GM12864 (cell line): ENCODE measurements around the gene ZNF19.

Experiments
- DNase-seq: peaks from one replicate; pipeline ENCODE4 v3.0.0-alpha.2; 2011; ENCODE audit warnings: low read depth
- H3K4me3 ChIP-seq: 2 replicates; pipeline ENCODE4 v1.5.1; 2011; ENCODE audit warnings: mild to moderate bottlenecking, low read depth, low read length, control low read depth
- CTCF ChIP-seq: IDR thresholded peaks from 2 replicates; pipeline ENCODE4 v1.5.1; 2011; ENCODE audit warnings: low read depth, mild to moderate bottlenecking, moderate library complexity, low read length, control low read depth, inconsistent platforms; ENCODE audit errors: missing control alignments

The ZNF19 gene

GRCh38 chr16:71476457-71477124, 12.5 kb downstream of the ZNF19 start:
- no peak overlapping the region for H3K4me3 ChIP-seq
- TF ChIP-seq CTCF, result no peak
- DNase-seq, result no peak

GRCh38 chr16:71474864-71475263, 14.3 kb downstream of the ZNF19 start:
- DNase-seq, result no peak
- no peak for TF ChIP-seq CTCF
- no peak overlapping the region for H3K4me3 ChIP-seq

DNA sequence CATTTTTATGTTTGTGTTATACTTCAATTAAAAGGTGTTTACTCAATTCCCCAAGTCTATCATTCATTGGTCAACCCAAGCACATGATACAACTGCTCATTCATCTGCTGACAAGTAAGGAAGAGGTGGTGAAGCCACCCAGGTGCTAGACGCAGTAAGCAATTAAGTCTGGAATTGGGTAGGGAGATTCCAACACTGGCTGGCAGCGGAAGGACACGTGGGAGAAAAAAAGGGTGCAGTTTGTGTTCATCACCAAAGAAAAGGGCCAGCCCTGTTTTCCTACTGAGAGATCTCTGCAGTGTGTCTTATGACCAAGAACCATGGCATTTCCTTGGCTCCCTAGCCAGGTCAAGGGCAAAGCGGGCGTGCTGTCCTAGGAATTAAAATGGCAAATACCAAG, 15.2 kb downstream of the ZNF19 start:
- no peak for DNase-seq
- no peak overlapping the region for H3K4me3 ChIP-seq
- no peak for TF ChIP-seq CTCF

DNA sequence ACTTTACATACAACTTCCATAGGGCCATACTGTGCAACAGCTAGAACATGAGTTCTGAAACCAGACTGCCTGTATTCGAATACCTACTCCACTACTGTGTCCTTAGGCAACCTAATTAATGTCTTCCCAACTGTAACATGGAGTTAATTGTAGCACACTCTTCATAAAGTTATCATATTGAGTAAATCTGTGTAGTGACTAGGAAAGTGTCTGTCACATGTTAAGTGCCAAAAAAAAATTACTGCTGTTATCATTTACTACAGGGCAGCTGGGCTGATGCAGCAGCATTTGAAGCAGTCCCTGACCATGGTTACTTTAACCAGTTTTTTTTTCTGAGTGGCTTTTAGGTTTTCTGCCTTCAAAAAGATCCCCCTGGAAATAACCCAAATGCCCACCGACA, 16.2 kb downstream of the ZNF19 start:
- no peak overlapping the region for H3K4me3 ChIP-seq
- no peak for DNase-seq
- TF ChIP-seq CTCF, result no peak

DNA sequence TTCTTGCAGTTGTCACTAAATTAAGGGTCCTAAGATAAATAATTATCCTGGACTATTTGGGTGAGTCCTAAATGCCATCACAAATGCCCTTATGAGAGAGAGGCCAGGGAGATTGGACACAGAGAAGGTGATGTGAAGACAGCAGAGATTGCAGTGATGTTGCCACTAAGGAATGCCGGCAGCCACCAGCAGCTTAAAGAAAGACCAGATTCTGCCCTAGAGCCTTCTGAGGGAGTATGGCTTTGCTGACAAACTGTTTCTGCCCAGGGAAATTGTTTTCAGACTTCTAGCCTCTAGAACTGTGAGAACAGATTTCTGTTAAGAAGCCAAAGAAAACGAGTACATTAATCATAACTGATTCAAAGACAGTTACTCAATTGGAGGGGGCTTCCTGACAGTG, 17.1 kb downstream of the ZNF19 start:
- DNase-seq, result no peak
- no peak overlapping the region for H3K4me3 ChIP-seq
- no peak for TF ChIP-seq CTCF

DNA sequence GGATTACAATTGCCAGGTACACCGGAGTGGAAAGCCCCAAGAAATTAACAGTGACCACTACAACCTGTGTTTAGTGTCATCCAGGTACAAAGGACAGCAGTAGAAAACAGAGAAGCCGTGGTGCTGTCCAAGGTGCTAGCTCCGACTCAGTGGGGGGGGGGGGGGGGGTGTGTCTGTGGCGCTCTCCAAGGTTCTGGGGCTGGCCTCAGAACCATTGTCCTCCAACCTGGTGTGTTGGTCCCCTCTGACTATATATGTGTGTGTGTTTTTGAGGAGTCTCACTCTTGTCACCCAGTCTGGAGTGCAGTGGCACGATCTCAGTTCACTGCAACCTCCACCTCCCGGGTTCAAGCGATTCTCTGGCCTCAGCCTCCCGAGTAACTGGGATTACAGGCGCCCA, 21.3 kb downstream of the ZNF19 start:
- no peak overlapping the region for H3K4me3 ChIP-seq
- no peak for DNase-seq
- no peak for TF ChIP-seq CTCF

- DNase-seq, result no peak
- TF ChIP-seq CTCF, result no peak
- H3K4me3 ChIP-seq, result no peak overlapping the region
Measured at GRCh38 chr16:71464231-71464630, 24.9 kb downstream of the ZNF19 start.
